ENCODE data around the gene LDLRAD4. TPM values are rescaled to one million over a fixed set of nuclear protein-coding genes. Genes with fewer than 3 reads are reported as not detected.

Gene LDLRAD4
- total and polyA plus RNA-seq, 9 of the 15 experiments (the other 6 are each of a cell fraction or from before 2014, with no cell fraction given) = 0.01 TPM; not detected in 8

DNA sequence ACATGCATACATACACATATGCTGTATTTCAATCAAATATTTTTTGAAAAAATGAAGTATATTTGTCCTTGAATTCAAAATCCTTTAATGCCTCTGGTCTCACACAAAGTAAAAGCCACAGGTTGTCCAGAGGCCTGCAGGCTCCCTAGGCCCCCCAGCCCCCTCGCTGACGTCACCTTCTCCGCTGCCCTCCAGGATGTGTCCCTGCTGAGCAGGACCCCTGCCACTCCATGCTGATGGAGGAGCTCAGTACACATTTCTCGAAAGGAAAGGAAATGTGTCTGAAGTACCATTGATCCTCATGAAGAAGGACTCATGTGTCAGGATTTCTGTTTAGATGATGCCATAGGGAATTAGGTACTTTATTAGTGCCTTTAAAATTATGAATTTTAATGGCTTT is 212.1 kb downstream of the LDLRAD4 start (continued):
- TF ChIP-seq CBX3 (IDR thresholded peaks at IDR 0.05; ENCODE audit: borderline replicate concordance in 1 of 2, low read length in 2 of 2) = no peak
- TF ChIP-seq, protein P1, sequence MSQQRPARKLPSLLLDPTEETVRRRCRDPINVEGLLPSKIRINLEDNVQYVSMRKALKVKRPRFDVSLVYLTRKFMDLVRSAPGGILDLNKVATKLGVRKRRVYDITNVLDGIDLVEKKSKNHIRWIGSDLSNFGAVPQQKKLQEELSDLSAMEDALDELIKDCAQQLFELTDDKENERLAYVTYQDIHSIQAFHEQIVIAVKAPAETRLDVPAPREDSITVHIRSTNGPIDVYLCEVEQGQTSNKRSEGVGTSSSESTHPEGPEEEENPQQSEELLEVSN (IDR thresholded peaks at IDR 0.05; ENCODE audit: borderline replicate concordance in 1 of 2, extremely low read depth in 1 of 2, insufficient read depth in 1 of 2, insufficient read length in 1 of 2, low read depth in 1 of 2, low read length in 1 of 2, poor library complexity in 1 of 2, severe bottlenecking in 1 of 2) = no peak
- TF ChIP-seq, protein P2, sequence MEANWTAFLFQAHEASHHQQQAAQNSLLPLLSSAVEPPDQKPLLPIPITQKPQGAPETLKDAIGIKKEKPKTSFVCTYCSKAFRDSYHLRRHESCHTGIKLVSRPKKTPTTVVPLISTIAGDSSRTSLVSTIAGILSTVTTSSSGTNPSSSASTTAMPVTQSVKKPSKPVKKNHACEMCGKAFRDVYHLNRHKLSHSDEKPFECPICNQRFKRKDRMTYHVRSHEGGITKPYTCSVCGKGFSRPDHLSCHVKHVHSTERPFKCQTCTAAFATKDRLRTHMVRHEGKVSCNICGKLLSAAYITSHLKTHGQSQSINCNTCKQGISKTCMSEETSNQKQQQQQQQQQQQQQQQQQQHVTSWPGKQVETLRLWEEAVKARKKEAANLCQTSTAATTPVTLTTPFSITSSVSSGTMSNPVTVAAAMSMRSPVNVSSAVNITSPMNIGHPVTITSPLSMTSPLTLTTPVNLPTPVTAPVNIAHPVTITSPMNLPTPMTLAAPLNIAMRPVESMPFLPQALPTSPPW (CRISPR knock-in tag; IDR thresholded peaks at IDR 0.05) = no peak

DNA sequence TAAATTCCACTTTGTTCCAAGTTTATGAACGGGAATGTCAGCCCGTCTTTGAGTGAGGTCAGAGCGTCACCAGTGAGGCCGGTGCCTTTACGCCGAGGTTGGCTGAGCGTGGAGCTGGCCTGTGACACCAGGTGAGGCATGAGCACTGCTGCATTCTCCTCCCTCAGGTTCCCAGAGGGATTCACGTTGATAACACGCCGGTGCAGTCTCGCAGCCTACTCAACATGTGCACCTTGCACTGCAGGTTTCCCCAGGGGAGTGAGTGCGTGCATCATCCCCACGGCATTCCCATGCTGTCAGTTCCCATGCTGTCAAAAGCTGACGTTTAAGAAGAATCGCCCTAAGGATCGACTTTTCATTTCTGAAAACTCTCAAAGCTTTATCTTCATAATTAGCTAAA is 213.3 kb downstream of the LDLRAD4 start:
- ATAC-seq = no peak
- in situ Hi-C loops (cut with MboI) = no loop called here
- 2% methylated on average over 16 of the region's 16 CpGs for WGBS (ENCODE audit: insufficient coverage, low coverage, missing lambda C conversion rate)
- Histone ChIP-seq H3K27me3 (ENCODE audit: control insufficient read depth in 2 of 2, insufficient read depth in 2 of 2, low read length in 2 of 2) (peaks cover 7 to 8% of the 10 kb centered on the region in 2 experiments; a peak in 3 of 5 replicates), H2AFZ (ENCODE audit: low read depth, low read length) (no peak overlapping the region), H3K9me3 (replicated peaks; ENCODE audit: control insufficient read depth, insufficient read depth, low read depth, low read length) (no peaks in the 10 kb centered on the region), H3K9me1 (ENCODE audit: control insufficient read depth, insufficient read depth, low read length) (no peaks in the 10 kb centered on the region), H3K9ac (ENCODE audit: insufficient read depth in 1 of 2, low read depth in 2 of 2, low read length in 2 of 2) (no peak overlapping the region), H4K20me1 (replicated peaks; ENCODE audit: control insufficient read depth, insufficient read depth, low read length) (no peaks in the 10 kb centered on the region; the same call in 1 of the 2 replicates), H3K36me3 (ENCODE audit: control insufficient read depth, insufficient read depth, low read length) (no peaks in the 10 kb centered on the region), H3K79me2 (ENCODE audit: control insufficient read depth, insufficient read depth, low read length) (no peaks in the 10 kb centered on the region), H3K4me3 (no peak overlapping the region), H3K4me1 (replicated peaks in 1 of 2; ENCODE audit: control insufficient read depth in 2 of 2, insufficient read depth in 2 of 2, low read length in 2 of 2) (no peaks in the 10 kb centered on the region), H3K27ac (ENCODE audit: extremely low read depth, low read depth, low read length) (no peak overlapping the region), H3K4me2 (ENCODE audit: insufficient read depth, low read length) (no peak overlapping the region)
- POLR2A ChIA-PET = no interaction called here
- CTCF ChIA-PET (ENCODE audit: low intra/inter-chr PET ratio) = no interaction called here
- no TSS peak for BruUV-seq (replicated peaks)
- intact Hi-C loops (cut with micrococcal nuclease) = no loop called here
- no peak for DNase-seq (ENCODE audit: extremely low read depth in 1 of 4, low spot score in 3 of 4)
- no peak for FAIRE-seq
- TF ChIP-seq SOX6 (IDR thresholded peaks at IDR 0.05) = no peak
- TF ChIP-seq, protein P3, sequence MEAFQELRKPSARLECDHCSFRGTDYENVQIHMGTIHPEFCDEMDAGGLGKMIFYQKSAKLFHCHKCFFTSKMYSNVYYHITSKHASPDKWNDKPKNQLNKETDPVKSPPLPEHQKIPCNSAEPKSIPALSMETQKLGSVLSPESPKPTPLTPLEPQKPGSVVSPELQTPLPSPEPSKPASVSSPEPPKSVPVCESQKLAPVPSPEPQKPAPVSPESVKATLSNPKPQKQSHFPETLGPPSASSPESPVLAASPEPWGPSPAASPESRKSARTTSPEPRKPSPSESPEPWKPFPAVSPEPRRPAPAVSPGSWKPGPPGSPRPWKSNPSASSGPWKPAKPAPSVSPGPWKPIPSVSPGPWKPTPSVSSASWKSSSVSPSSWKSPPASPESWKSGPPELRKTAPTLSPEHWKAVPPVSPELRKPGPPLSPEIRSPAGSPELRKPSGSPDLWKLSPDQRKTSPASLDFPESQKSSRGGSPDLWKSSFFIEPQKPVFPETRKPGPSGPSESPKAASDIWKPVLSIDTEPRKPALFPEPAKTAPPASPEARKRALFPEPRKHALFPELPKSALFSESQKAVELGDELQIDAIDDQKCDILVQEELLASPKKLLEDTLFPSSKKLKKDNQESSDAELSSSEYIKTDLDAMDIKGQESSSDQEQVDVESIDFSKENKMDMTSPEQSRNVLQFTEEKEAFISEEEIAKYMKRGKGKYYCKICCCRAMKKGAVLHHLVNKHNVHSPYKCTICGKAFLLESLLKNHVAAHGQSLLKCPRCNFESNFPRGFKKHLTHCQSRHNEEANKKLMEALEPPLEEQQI (IDR thresholded peaks at IDR 0.05) = no peak
- TF ChIP-seq, protein P4, sequence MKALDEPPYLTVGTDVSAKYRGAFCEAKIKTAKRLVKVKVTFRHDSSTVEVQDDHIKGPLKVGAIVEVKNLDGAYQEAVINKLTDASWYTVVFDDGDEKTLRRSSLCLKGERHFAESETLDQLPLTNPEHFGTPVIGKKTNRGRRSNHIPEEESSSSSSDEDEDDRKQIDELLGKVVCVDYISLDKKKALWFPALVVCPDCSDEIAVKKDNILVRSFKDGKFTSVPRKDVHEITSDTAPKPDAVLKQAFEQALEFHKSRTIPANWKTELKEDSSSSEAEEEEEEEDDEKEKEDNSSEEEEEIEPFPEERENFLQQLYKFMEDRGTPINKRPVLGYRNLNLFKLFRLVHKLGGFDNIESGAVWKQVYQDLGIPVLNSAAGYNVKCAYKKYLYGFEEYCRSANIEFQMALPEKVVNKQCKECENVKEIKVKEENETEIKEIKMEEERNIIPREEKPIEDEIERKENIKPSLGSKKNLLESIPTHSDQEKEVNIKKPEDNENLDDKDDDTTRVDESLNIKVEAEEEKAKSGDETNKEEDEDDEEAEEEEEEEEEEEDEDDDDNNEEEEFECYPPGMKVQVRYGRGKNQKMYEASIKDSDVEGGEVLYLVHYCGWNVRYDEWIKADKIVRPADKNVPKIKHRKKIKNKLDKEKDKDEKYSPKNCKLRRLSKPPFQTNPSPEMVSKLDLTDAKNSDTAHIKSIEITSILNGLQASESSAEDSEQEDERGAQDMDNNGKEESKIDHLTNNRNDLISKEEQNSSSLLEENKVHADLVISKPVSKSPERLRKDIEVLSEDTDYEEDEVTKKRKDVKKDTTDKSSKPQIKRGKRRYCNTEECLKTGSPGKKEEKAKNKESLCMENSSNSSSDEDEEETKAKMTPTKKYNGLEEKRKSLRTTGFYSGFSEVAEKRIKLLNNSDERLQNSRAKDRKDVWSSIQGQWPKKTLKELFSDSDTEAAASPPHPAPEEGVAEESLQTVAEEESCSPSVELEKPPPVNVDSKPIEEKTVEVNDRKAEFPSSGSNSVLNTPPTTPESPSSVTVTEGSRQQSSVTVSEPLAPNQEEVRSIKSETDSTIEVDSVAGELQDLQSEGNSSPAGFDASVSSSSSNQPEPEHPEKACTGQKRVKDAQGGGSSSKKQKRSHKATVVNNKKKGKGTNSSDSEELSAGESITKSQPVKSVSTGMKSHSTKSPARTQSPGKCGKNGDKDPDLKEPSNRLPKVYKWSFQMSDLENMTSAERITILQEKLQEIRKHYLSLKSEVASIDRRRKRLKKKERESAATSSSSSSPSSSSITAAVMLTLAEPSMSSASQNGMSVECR (CRISPR knock-in tag; IDR thresholded peaks at IDR 0.05) = no peak
- no peak for TF ChIP-seq NR2F6 (CRISPR knock-in tag; IDR thresholded peaks at IDR 0.05)
- no peak for TF ChIP-seq RAD51 (IDR thresholded peaks at IDR 0.05; ENCODE audit: borderline replicate concordance, low read depth)
- no peak for TF ChIP-seq MYC (IDR thresholded peaks at IDR 0.05; ENCODE audit: low read depth, low read length)
- no peak for TF ChIP-seq MYC (CRISPR knock-in tag; IDR thresholded peaks at IDR 0.05; ENCODE audit: borderline replicate concordance, low read depth)
- TF ChIP-seq BRD9 (IDR thresholded peaks at IDR 0.05; ENCODE audit: low read depth, partially characterized antibody) = no peak

Data from K562 (cell line).